HG03039 (cell line): ENCODE results near the gene S100A1.
"Not testable (repeated sequence)": the region's sequence is repeated elsewhere in the genome, so short reads cannot be mapped to it uniquely, and the experiment has no call there.

ENCODE experiments used
- ATAC-seq: cut with Tn5 transposase; IDR thresholded peaks from one replicate; pipeline ENCODE4 v1.9.1; 2021; ENCODE audit warnings: mild to moderate bottlenecking, moderate library complexity; ENCODE audit not compliant: unreplicated experiment

S100A1 gene

GRCh38 chr1:153627715-153628626 lies at the start of gene S100A1:
TSS of gene S100A1 (plus strand) at chr1:153628434. CDS start at chr1:153630522, 2,088 bp downstream.
- ATAC-seq: no peak

DNA sequence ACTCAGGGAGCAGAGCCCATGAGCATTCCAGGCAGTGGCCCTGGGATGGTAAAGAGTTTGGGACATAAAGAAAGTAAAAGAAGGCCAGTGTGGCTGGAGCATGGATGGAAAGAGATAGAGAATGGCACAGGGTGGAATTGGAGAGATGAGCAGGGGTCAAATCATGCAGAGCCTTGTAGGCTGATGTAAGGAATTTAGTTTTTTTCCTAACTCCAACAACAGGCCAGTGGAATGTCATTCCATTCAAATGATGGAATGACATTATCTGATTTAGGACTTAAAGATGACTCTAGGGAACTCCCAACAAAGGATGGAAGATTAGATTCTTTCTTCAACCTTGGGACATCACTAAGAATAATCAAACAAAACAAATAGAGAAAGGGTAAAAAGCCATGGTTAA lies 49.7 kb upstream of the S100A1 start:
- ATAC-seq: no peak

DNA sequence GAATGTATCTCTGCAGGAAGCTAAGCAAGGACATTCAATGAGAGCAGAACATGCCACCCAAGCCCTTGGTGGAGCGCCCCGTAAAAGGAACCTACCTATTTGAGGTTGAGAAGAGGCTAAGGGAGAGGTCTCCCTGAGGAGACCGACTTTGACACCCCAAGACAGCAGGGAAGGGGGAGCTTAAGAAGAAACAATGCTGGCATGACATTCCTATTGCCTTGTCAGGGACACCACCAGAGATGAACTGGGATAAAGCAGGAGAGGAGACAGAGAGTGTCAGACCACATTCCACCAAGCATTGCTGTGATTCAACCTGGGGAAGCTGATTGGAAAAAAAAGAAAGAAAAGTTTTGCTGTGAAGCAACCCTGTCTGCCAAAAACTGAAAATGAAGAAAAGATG lies 49.3 kb upstream of the S100A1 start:
- no peak for ATAC-seq

- not testable (repeated sequence) for ATAC-seq
Observed at GRCh38 chr1:153582836-153583235, 45.4 kb upstream of the S100A1 start.

GRCh38 chr1:153583514-153583913 lies 44.7 kb upstream of the S100A1 start:
- not testable (repeated sequence) for ATAC-seq

DNA sequence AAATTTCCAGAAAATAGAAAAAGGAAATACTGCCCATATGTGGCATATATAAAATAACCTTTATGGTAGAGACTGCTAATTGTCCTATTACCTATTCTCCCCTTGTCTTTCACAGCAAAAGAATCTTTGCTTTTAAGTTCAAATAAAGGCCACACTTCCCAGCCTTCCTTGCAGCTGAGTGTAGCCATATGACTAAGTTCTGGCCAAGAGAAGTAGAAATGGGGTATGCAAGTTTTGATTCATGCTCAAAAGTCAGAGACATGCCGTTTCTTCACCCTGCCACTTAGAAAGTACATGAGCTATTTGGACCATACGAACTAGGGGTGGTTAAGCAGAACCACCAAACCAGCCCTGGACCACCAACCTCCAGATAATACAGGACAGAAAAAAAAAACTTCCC lies 44.3 kb upstream of the S100A1 start:
- no peak for ATAC-seq

DNA sequence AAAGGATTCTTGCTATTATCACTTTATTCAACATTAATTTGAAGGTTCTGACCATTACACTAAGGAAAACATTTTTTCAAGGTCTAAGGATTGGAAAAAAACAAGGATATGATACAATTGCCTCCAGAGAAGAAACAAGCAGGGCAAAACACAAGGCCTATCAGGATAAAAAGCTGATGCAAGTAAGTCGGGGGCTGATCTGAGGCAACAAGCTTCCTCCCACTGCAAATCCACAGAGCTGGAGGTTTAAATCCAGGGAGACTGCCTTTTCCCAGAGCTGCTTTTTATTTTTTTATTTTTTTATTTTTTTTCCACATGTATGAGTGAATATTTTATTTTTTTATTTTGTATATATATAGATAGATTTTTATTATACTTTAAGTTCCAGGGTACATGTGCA lies 43.2 kb upstream of the S100A1 start:
- no peak for ATAC-seq

GRCh38 chr1:153586347-153586746 lies 41.9 kb upstream of the S100A1 start:
- ATAC-seq: no peak

GRCh38 chr1:153587314-153587713 lies 40.9 kb upstream of the S100A1 start:
- no peak for ATAC-seq

GRCh38 chr1:153588033-153588432 lies 40.2 kb upstream of the S100A1 start:
- not testable (repeated sequence) for ATAC-seq

GRCh38 chr1:153588482-153588881 lies 39.8 kb upstream of the S100A1 start:
- no peak for ATAC-seq

GRCh38 chr1:153592748-153593147 lies 35.5 kb upstream of the S100A1 start:
- no peak for ATAC-seq

- no peak for ATAC-seq
Observed at GRCh38 chr1:153597206-153597605, 31.0 kb upstream of the S100A1 start.

- ATAC-seq: peak; percentile 89
Observed at GRCh38 chr1:153598309-153599172, 29.7 kb upstream of the S100A1 start.

GRCh38 chr1:153599847-153600246 lies 28.4 kb upstream of the S100A1 start:
- no peak for ATAC-seq

DNA sequence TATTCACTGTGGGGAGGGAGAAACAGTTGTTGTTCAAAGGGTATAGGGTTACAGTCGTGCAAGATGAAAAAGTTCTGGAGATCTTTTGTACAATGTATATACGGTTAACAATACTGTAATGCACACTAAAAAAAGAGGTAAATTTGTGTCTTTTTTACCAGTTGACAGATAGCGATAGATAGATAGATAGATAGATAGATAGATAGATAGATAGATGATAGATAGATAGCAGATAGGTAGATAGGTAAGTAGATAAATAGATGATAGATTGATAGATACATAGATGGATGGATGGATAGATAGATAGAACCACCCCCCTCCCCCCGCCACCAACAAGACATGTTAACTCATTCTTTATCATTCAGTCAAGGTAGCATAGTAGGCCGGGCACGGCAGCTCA lies 25.5 kb upstream of the S100A1 start:
- no peak for ATAC-seq

DNA sequence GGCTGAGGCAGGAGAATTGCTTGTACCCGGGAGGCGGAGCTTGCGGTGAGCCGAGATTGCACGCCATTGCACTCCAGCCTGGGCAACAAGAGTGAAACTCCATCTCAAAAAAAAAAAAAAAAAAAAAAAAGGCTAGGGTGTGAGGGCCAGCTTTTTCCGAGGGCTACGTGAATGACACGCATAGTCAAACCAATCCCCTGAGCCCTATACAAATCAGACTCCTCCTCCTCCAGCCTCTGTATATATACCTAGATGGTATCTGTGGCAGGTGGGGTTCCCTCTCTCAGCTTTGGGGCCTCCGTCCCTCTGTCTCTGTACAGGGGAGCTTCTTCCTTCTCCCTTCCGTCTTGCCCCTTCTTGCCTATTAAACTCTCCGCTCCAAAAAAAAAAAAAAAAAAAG lies 22.0 kb upstream of the S100A1 start:
- no peak for ATAC-seq

GRCh38 chr1:153607381-153607780 lies 20.9 kb upstream of the S100A1 start:
- ATAC-seq: no peak

- no peak for ATAC-seq
Observed at GRCh38 chr1:153608089-153608682, 20.0 kb upstream of the S100A1 start.

DNA sequence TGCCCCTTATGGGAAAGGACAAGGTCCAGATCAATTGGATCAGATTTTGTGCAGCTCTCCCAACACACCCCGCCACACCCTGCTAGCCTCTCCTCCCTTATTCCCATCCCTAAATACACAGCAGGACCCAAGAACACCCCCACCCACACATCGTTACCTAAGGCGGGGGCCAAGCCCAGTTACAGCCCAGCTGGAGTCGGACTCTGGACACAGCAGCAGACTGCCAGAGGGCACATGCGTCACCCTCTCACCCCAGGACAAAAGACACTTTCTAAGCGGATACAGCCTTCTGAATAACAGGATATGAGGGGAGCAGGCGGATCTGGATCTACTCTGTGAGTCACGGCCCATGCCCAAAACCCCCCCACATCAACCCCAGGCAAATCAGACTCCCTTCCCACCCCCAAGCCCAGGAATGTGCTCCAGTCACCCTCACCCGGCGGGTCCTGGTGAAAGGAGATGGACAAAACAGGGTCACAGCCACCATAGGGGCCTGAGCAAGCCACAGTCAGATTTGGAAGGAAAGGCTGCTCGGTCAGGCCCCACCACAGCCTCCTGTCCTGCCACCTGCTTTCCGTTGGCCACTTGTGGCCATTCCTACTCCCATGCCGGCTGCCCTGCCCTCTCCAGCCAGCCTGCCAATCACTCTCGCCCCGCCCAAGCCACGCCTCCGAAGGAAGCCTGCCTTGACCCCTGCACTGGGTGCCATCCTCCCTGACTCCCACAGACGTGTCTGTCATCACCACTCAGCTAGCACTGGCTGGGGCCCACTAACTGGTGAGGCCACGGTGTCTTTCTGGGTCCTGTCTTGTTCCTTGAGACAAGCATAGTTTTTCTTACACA lies 19.3 kb upstream of the S100A1 start:
- no peak for ATAC-seq

DNA sequence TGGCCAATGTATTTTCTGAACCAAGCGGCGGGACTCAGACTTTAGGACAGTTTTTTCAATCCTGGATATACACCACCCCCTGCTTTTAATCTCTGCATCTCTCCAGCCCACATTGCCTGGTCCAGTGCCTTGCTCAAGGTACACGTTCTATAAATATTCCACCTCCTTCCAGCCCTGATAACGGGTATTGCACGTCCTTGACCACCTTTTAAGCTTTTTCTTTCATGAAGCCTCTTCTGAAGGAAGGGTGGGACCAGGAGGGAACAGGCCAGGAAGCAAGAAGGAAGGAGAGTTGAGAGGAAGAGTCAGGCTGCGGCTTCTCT lies 18.7 kb upstream of the S100A1 start:
- no peak for ATAC-seq
